Tibial artery (tissue), 4 donors: Measurements from ENCODE around the gene WWC1.
"Not testable (repeated sequence)": the region's sequence is repeated elsewhere in the genome, so short reads cannot be mapped to it uniquely, and the experiment has no call there.

ENCODE experiments used
- DNase-seq, 2 donors: peaks; one replicate each; pipeline ENCODE4 v3.0.0-alpha.2; 2019
- H3K27ac ChIP-seq, 2 donors: fragments of 200-600 bp; sonication (generic) in 1 of 2; 1 replicate in 1 of 2; 2 replicates in 1 of 2; pipeline ENCODE4 v1.5.1; 2018 to 2019; ENCODE audit warnings: mild to moderate bottlenecking in 1 of 2
- H3K27me3 ChIP-seq, 2 donors: fragments of 200-600 bp; sonication (generic) in 1 of 2; one replicate each; pipeline versions ENCODE4 v1.5.1 to v1.6.0; 2016 to 2019
- H3K36me3 ChIP-seq, 3 donors: fragments of 200-600 bp; sonication (generic) in 2 of 3; one replicate each; pipeline ENCODE4 v1.5.1; 2016 to 2019; ENCODE audit warnings: mild to moderate bottlenecking in 2 of 3
- H3K4me1 ChIP-seq, 4 donors: fragments of 200-600 bp; sonication (generic) in 2 of 4; 1 replicate in 3 of 4; 2 replicates in 1 of 4; pipeline ENCODE4 v1.5.1; 2016 to 2019
- H3K4me3 ChIP-seq, 2 donors: fragments of 200-600 bp; sonication (generic) in 1 of 2; 1 replicate in 1 of 2; 2 replicates in 1 of 2; pipeline ENCODE4 v1.5.1; 2018 to 2019; ENCODE audit warnings: mild to moderate bottlenecking in 2 of 2
- H3K9me3 ChIP-seq, 3 donors: fragments of 200-600 bp; sonication (generic) in 1 of 3; one replicate each; pipeline ENCODE4 v1.5.1; 2016 to 2019
- CTCF ChIP-seq, 2 experiments: fragments of 200-600 bp in 1 of 2; fragments of 450-650 bp in 1 of 2; IDR thresholded peaks; one replicate each; pipeline ENCODE4 v1.5.1; 2017 to 2019; ENCODE audit warnings: antibody characterized with exemption in 2 of 2, mild to moderate bottlenecking in 1 of 2, moderate library complexity in 1 of 2
- intact Hi-C: fragments of 100-400 bp; cut with DNase I; formaldehyde crosslinking; loops from one replicate; pipeline ENCODE4 v1.15.0; 2023; ENCODE audit warnings: low total_unique reads

Gene WWC1

GRCh38 chr5:168427224-168427623, 135.8 kb downstream of the WWC1 start:
- Histone ChIP-seq H3K36me3 (peaks cover 0 to 5% (median 0%) of the 10 kb centered on the region in 3 donors), H3K4me1 (no peaks in the 10 kb centered on the region), H3K4me3 (no peak overlapping the region), H3K9me3 (no peaks in the 10 kb centered on the region), H3K27ac (no peak overlapping the region), H3K27me3 (no peaks in the 10 kb centered on the region)
- TF ChIP-seq CTCF (IDR thresholded peaks at IDR 0.05), result no peak
- intact Hi-C loops, result no loop called here
- DNase-seq, result no peak

- TF ChIP-seq CTCF (IDR thresholded peaks at IDR 0.05), result no peak
- H3K4me1 ChIP-seq, result no peaks in the 10 kb centered on the region
- H3K27me3 ChIP-seq, result no peaks in the 10 kb centered on the region
- no peak for DNase-seq
- H3K4me3 ChIP-seq, result no peak overlapping the region
- no peaks in the 10 kb centered on the region for H3K9me3 ChIP-seq
- peaks cover 0 to 4% (median 0%) of the 10 kb centered on the region in 3 donors for H3K36me3 ChIP-seq
- H3K27ac ChIP-seq, result no peak overlapping the region
- intact Hi-C loops, result no loop called here
Observed at GRCh38 chr5:168428552-168428951, 137.1 kb downstream of the WWC1 start.

GRCh38 chr5:168430296-168430695, 138.9 kb downstream of the WWC1 start:
- no peak overlapping the region for H3K27ac ChIP-seq
- TF ChIP-seq CTCF (IDR thresholded peaks at IDR 0.05), result no peak
- H3K4me1 ChIP-seq, result no peaks in the 10 kb centered on the region
- H3K4me3 ChIP-seq, result no peak overlapping the region
- peaks cover 0 to 4% of the 10 kb centered on the region in 2 donors for H3K27me3 ChIP-seq
- intact Hi-C loops, result no loop called here
- H3K9me3 ChIP-seq, result no peaks in the 10 kb centered on the region
- no peak for DNase-seq
- H3K36me3 ChIP-seq, result peaks cover 0 to 12% (median 0%) of the 10 kb centered on the region in 3 donors

GRCh38 chr5:168432903-168433302, 141.5 kb downstream of the WWC1 start:
- H3K27me3 ChIP-seq, result peaks cover 0 to 4% of the 10 kb centered on the region in 2 donors
- no peak overlapping the region for H3K27ac ChIP-seq
- no peak overlapping the region for H3K4me3 ChIP-seq
- intact Hi-C loops, result no loop called here
- H3K4me1 ChIP-seq, result no peaks in the 10 kb centered on the region
- no peak for DNase-seq
- no peak for TF ChIP-seq CTCF (IDR thresholded peaks at IDR 0.05)
- no peaks in the 10 kb centered on the region for H3K9me3 ChIP-seq
- peaks cover 0 to 12% (median 0%) of the 10 kb centered on the region in 3 donors for H3K36me3 ChIP-seq

- Histone ChIP-seq H3K27ac (no peak overlapping the region), H3K4me3 (no peak overlapping the region), H3K36me3 (peaks cover 0 to 12% (median 0%) of the 10 kb centered on the region in 3 donors), H3K27me3 (peaks cover 0 to 4% of the 10 kb centered on the region in 2 donors), H3K4me1 (no peaks in the 10 kb centered on the region), H3K9me3 (no peaks in the 10 kb centered on the region)
- TF ChIP-seq CTCF (IDR thresholded peaks at IDR 0.05), result no peak
- intact Hi-C loops, result no loop called here
- no peak for DNase-seq
Observed at GRCh38 chr5:168434001-168434400, 142.6 kb downstream of the WWC1 start.

GRCh38 chr5:168434746-168435321, 143.4 kb downstream of the WWC1 start:
- intact Hi-C loops, result no loop called here
- no peak overlapping the region for H3K27ac ChIP-seq

GRCh38 chr5:168435340-168435739, 143.9 kb downstream of the WWC1 start:
- H3K27me3 ChIP-seq, H3K4me1 ChIP-seq, intact Hi-C loops, DNase-seq, H3K4me3 ChIP-seq, H3K9me3 ChIP-seq, H3K27ac ChIP-seq: not testable (repeated sequence)
- H3K36me3 ChIP-seq, result peaks cover 0 to 12% (median 0%) of the 10 kb centered on the region in 3 donors

More at GRCh38 chr5:168434746-168435321, 143.4 kb downstream of the WWC1 start:
- TF ChIP-seq CTCF (IDR thresholded peaks at IDR 0.05), result no peak
- Histone ChIP-seq H3K27me3 (peaks cover 0 to 4% of the 10 kb centered on the region in 2 donors), H3K4me1 (no peaks in the 10 kb centered on the region), H3K36me3 (peaks cover 0 to 12% (median 0%) of the 10 kb centered on the region in 3 donors), H3K4me3 (no peak overlapping the region), H3K9me3 (no peaks in the 10 kb centered on the region)
- DNase-seq, result no peak
